T follicular helper cell (primary cell): ENCODE measurements around the gene POU2F1.
A peak's percentile ranks its signal among the peaks of the same experiment; 100 is the strongest.
"Not testable (repeated sequence)": the region's sequence is repeated elsewhere in the genome, so short reads cannot be mapped to it uniquely, and the experiment has no call there.

Experiments used
- DNase-seq: peaks from one replicate; pipeline ENCODE4 v3.0.0-alpha.2; 2020; ENCODE audit warnings: low read depth

POU2F1 gene

DNA sequence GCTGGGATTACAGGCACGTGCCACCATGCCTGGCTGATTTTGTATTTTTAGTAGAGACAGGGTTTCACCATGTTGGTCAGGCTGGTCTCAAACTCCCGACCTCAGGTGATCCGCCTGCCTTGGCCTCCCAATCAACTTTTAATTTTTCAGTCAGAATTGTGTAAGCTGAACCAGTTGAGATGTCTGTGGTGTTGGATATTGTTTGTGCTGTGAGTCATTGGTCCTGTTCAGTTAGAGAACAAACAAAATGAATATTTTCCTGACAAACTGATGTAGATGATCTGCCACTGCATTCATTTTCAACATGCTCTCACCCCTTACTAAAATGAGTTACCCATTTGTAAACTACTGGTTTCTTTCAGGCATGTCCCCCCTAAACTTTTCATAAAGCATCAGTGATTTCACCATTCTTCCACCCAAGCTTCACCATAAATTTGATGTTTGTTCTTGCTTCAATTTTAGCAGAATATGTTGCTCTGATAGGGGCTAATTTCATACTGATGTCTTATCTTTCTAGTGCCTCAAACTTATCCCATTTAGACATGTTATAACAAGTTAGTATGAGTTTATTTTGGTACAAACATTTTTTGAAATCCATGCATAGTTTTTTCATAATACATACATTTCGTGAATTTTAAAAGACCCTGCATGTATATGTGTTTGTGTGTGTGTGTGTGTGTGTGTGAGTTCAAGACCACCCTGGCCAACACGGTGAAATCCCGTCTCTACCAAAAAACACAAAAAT lies 15.2 kb upstream of the POU2F1 start:
- DNase-seq = not testable (repeated sequence)

DNA sequence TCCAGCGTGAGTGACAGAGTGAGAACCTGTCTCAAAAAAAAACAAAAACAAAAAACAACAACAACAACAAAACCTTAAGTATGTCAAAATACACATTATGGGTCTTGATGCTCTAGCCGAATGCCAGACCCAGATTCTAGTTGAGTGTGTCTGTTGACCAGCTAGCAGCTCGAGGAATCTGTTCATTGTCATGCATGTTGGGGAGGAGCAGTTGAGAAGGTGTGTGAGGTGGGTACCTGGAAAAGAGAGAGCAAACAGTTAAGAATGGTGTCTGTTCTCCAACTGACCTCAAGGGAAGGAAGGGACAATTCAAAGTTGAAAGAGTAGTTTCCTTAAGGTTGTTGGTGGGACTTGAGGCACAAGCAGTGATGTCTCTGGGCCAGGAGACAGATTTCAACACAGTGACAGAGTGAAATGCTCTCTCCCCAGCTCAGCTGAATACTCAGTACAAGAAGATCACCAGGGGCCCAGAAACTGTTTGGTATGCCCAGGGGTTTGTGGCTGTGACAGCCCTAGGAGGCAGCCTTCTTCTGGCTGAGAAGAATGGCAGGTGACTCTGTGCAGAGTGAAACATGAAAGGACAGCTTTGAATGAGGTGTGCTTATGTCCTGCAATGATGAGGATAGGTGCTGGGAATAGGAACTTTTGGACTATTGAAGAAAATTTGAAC lies 14.4 kb upstream of the POU2F1 start:
- DNase-seq = no peak

DNA sequence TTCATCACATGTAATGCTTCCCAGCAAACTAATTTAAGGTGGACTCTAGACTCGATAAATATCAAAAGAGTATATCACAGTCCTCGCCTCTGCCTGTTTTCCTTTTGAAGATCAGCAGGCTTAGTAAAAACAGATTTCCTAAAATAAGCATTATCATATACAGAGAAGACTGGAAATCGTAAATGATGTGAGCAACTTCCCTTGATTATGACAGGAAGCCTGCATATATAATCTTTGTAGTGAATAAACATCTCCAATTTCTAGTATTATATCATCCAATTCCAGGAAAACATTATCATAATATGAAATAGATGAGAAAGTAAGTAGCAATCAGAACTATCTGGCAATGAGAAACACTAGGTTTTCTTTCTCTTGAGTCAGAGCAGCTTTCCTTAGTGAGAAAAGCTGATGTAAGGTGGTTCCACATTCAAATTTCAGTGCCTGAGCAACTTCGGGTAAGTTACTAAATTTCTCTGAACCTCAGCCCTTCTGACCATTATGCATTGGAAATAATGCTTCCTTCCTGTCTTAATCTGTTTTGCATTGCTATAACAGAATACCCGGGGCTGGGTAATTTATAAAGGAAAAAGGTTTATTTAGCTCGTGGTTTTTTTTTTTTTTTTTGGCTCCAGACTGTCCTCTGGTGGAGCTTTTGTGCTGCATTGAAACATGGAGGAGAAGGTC lies 12.6 kb upstream of the POU2F1 start:
- DNase-seq = no peak

DNA sequence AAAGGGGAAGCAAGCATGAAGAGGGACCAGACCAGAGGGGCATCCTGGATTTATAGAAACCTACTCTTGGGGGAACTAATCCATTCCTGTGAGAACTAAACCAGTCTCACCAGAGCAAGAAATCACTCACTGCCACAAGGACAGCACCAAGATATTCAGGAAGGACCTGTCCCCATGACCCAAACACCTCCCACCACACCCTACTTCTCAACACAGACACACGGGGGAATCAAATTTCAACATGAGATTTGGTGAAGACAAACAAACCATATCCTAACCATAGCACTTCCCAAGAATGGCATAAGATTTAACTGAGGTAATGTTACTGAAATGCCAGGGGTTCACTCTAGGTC lies 12.1 kb upstream of the POU2F1 start:
- no peak for DNase-seq

DNA sequence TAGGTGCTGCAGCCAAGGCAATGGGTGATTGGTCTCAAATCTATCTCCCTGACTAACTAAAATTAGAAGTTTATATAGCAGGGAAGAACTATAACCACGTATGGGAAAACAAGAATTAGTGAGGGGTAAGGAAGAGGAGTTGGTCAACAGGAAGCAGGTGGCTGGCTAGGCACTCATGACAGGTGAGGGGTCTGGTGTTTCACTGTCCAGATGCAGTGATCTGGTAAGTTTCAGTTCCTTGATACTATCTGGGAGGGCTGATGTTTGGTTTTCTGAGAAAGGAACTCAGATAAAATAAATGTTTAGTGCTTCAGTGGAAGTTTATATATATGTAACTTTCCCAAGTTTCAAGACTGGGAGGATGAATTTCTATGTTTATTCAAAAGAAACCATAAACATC lies 11.6 kb upstream of the POU2F1 start:
- DNase-seq = no peak

DNA sequence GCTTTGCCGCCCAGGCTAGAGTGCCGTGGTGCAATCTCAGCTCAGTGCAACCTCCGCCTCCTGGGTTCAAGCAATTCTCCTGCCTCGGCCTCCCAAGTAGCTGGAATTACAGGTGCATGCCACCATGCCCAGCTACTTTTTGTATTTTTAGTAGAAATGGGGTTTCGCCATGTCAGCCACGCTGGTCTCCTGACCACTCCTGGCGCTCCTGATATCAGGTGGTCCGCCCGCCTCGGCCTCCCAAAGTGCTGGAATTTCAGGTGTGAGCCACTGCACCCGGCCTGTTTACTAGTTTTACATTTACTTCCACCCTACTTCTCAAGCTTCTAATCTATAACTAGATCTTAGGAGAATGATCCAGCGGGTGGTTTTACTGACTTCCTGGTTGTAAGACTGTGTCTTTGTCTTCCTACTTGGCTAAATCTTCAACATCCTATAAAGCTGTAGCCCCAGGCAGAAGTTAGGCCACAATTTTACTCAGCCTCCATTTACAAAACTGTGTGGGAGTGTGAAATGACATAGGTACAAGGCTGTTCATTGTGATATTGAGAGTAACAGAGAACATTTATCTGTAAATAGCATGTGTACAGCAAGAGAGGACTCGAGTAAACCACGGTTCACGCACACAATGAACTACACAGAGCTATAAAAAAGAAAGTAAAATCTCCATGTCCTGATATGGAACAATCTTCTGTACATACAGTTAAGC lies 9.6 kb upstream of the POU2F1 start:
- no peak for DNase-seq

DNA sequence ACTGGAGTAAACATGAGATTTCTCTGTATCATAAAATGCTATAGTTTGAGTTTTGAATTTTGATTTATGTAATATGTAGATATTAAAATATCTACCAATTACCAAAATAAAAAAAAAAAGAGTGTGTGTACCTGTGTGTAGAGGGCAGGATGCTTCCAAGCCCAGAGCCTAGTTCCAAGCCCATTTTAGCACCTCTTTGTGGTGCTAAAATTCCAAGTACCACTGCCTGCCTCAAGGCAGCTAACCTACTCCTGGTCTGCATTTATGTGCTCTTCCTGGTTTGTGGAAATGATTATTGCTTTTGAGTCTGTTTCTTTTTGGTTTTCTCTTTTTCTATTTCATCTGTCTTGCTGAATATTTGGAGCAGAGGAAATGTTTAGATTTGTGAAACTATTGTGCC lies 8.7 kb upstream of the POU2F1 start:
- no peak for DNase-seq

DNA sequence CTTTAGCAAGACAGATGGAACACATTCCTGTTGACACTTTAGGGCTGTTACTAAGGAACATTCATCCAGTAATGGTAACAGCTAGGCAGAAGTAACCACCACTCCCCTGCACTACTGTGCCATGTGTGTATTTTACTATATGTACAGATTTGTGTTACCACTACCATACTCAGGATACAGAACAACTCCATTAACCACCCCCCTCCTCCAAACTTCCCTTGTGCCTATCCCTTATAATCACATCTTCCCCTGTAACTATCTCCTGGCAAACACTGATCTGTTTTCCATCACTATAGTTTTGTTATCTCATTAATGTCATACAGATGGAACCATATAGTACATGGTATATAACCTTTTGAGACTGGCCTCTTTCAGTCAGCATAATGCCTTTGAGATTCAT lies 3.9 kb upstream of the POU2F1 start:
- no peak for DNase-seq

DNA sequence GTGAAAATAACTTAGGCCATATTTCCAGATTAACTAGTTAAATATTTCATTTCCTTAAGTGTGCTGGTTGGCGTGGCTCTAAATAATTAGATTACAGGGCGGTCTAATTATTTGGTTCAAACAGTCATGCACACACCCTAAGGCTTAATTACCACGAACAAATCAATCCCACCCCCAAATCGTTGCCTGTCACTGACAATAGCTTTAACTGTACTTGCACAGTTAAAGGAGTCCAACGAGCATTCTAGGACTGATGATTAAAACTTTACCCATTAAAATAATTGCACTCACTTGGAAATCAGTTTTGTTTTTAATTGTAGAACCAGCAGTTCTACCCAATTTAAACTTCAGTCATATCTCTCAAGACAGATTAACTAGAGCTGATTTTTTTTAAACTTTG lies 1.5 kb upstream of the POU2F1 start:
- DNase-seq = no peak

DNA sequence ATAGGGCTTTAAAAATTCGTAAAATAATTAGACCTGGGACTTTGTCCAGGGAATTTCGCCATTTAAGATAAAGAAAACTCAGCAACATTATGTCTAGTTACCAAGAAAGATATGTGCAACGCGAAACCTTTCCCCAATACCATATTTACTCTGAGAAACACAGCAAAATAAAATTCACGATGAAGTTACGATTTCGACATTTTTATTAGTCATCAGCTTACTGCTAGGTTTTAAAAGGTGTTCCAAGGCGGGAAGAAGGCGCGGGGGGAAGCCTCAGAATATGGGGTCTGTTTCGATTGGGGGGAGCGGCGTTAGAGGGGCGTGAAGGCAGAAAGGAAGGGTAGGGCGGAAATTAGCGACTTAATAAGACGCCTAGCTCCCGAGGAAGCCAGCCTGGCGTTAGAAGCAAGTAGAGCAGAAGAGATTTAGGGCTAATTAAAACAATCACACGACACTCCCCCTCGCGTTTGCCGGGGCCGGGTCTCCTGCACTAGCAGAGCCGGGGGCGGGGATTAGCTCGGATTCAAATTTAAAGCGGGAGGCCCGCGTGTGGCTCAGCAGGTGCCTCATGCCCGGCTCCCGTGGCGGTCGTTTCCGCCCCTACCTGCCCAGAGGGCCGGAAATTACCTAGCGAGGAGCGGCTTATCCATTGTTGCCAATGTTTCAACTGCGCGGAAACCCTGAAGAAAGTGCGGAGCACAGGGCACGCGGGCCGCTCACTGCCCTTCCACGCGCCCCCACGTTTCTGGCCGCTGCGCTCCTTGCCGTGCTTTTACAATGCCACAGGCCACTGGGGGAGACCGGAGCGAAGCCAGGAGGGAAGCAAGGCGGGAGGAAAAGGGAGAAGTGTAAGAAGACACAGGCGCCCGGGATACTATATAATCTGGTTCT lies 795 bp upstream of the POU2F1 start:
- peak; percentile 89 for DNase-seq

DNA sequence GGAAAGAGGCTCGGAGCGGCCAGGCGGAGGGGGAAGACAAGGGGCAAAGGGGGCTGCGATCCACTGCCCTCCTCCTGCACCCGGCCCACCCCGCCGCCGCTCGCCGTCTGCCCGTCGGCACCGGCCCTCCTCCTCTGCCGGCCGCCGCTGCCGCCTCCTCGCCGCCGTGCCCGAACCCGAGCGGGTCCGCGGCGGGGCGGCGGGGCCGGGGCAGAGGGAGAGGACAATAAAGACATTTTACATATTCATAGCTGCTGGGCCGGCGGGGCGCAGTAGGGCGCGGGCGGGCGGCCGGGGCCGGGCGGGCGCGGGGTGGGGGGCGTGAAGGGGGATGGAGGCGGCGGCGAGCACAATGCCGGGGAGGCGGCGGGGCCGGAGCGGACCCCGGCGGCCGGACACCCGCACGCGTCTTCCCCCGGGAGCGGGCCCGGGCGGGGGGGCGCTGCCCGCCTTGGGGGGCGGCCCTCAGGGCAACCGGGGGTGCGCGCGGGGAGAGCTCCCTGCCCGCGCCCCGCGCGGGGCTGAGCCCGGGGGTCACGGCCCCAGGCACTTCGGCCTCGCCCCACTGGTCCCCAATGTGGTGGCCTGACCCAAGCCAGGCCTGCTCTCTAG lies 546 bp downstream of the POU2F1 start:
- peak; percentile 3 for DNase-seq

DNA sequence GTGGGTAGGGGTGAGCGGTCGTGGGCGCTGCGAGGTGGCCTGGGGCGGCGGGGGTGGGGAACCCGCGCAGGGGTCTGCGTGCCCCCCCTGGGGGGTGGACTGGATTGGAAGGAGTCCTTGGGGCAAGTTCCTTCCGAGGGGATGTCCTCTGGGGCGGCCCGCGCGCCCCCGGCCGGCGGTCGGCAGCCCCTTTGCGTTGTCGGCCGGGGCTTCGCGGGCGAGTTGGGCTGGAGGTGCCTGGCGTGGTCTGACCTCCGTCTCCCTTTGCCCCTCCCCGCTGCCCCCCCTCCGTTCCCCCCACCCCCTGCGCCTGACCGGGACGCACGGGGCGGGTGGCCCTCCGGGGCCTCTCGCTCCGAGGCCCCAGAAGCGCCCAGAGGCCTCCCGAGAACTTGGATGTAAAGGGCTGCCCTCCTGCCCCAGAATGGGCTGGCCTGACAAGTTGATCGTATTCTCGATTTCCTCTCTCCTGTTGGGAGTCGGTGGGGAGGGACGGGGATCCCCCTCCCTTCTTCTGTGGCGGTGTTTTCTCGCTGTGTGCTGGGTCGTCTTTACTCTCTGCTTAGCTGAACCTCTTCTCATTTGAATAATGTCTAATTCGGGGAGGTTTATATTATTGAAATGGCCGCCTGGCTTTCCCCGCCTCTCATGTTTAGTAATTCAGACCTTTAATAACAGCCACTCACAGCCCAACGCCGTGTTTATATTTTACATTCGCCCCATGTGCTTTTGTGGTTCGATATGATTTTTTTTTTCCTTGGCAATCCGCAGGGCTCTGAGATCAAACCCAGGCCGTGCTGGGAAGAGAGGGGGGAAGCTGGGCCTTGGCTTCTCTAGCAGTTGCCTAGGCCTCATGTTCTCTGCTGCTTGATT lies 1.3 kb downstream of the POU2F1 start:
- DNase-seq = peak; percentile 50

DNA sequence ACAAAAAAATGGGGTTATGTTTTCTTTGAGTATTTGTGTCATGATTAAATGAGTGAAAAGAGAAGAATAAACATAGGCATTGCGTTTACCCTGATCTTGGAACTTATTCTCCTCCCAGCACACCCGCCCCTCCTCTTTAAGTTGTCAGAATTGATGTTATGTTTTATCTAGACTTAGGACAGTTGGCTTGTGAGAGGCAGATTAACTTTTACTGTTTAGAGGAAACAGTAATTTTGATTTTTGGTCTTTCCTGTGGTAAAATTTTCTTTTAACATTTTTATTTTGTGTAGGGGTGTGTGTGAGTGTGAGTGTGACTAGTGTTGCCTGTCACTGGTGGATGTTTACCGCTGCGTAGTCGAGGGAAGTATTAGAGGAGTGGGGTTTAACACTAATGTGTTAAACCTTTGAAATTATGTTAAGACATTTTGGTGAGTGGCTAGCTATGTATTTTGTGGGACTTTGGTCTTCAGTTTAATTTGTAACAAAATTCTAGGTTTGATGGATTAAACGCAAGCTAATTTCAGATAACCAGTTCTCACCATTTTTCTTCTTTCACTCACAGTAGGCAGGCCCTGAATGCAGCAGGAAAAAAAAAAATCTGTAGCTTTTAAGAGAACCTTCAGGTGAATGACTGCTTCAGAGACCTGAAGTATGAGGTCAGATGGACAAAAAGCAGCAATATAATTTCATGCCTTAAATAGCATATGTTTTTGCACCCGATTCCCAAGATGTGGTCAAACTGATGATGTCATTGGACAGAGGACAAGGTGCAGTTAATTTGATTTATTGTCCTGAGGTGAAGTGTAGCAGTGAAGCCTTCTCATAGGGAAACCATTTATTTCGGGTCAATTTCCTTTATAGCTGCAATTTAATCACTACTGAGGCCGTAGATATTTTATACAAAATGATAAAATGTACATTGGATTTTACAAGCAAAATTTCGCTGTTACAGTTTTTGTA lies 2.7 kb downstream of the POU2F1 start:
- no peak for DNase-seq

DNA sequence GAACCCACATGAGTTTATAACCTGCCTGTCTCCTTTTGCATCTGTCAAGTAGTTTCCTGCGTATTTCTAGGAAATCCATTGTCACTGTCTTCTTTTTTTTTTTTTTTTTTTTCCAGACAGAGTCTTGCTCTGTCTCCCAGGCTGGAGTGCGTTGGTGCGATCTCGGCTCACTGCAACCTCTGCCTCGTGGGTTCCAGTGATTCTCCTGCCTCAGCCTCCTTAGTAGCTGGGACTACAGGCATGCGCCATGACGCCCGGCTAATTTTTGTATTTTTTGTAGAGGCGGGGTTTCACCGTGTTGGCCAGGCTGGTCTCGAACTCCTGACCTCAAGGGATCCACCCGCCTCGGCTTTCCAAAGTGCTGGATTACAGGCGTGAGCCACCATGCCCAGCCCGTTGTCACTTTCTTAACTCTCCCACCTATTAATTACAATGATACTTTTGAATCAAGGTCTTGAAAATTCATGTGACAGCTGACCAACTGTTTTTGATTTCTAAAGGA lies 4.1 kb downstream of the POU2F1 start:
- not testable (repeated sequence) for DNase-seq

DNA sequence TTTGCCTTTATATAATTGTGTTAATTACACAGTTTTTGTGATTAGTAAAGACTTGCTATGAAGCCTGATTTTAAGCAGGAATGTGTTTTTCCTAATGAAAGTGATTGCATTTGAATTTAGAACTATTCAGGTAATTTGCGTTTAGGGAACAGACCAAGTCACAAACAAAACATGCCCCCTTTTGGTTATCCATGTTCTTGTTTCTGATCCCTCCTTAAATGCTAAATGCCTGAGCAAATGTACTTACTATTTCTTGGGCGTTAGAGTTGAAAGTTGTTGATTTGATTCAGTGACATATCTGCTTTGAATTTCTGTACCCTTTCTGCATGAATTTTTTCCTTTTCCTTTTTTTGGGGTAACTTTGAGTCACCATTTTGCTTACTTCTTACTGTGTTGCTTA lies 5.2 kb downstream of the POU2F1 start:
- DNase-seq = no peak

DNA sequence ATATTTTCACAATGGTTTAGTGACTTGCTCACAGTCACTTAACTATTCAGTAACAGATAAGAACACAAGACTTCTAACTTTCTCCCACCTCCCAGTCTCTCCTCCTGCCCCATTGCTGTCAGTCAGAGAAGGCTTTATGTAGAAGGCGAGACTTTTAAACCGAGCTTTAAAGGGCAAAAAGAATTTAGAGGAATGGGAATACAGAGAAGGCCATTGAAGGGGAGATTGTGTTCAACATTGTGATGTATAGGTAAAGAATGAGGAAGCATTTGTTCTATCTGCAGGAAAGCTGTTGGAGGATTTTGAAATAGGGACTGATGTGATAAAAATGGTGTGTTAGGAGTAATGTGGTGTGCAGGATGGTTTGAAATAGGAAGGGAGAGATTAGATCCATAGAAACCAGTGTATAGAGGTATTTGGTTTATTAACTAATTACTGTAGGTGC lies 7.3 kb downstream of the POU2F1 start:
- DNase-seq = no peak

DNA sequence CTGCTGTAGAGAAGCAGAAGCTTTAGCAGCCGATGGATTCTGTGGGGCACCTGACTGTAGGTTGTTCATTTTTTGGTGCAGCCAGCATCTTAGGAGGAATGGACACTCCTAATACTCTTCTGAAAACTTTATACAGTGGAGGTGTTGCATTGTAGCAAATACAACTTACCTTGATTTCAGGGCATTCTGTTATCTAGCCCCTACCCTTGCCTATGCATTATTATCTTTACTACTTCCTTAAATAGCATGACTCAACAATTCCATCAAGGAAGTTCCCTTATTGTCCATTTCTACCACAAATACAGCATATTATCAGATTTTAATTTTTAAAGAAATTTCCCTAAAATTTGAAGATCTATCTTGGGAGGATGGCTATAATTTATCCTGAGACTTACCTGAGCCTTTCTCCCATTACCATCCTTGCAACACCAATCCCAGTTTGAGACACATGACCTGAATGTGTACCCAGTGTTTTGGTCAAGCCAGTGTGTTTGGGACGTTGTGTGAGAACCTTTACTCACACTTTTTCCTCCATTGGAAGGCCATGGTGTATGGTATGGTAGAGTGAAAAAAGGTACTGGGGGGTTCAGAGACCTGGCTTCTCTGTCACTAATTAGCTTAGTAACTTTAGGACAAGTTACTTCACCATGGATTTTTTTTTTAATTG lies 9.2 kb downstream of the POU2F1 start:
- DNase-seq = no peak

DNA sequence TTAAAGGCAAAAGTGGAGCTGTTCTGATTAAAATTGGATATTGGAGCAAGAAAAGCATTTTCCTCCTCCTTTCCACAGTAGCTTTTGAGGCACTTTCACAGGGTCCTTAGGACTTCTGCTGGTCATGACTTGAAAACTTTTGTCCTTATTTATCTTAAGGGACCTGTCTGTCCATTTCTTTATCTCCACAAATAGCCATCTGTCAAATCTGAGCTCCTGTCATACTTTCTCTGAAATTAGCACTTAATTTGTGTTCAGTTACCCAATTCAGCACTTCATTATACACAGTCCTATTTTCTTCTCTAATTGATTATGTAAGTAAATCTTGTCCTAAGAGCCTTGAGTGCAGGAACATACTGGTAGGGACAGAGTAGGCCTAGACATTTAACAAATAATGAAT lies 9.8 kb downstream of the POU2F1 start:
- DNase-seq = no peak
